Neural cell (in vitro differentiated cells): ENCODE results near the gene HHATL.

Experiments used
- CTCF ChIP-seq: fragments of 450-650 bp; IDR thresholded peaks from 2 replicates; pipeline ENCODE4 v1.5.1; 2014; ENCODE audit warnings: antibody characterized with exemption, mild to moderate bottlenecking, moderate library complexity; ENCODE audit not compliant: poor library complexity, severe bottlenecking
- EZH2 ChIP-seq: fragments of 200-600, 300-800 bp; shearing (Covaris generic), sonication (generic); IDR thresholded peaks from 2 replicates; pipeline ENCODE4 v1.6.1; 2014; ENCODE audit warnings: antibody characterized with exemption, low read length, borderline replicate concordance, mild to moderate bottlenecking; ENCODE audit not compliant: insufficient read depth, poor library complexity, severe bottlenecking
- MXI1 ChIP-seq: fragments of 450-650 bp; conservative IDR thresholded peaks from 2 replicates; pipeline ENCODE4 v1.6.1; 2014; ENCODE audit warnings: antibody characterized with exemption, mild to moderate bottlenecking; ENCODE audit not compliant: poor library complexity, severe bottlenecking

GRCh38 chr3:42714171-42714852 lies 11.7 kb upstream of the HHATL start:
- TF ChIP-seq EZH2, result no peak
- no peak for TF ChIP-seq CTCF
- no peak for TF ChIP-seq MXI1
